GM19023 (cell line): ENCODE data around the gene USP32.
"Not testable (repeated sequence)": the region's sequence is repeated elsewhere in the genome, so short reads cannot be mapped to it uniquely, and the experiment has no call there.

ENCODE experiments used
- ATAC-seq: cut with Tn5 transposase; IDR thresholded peaks from one replicate; pipeline ENCODE4 v1.9.1; 2021; ENCODE audit warnings: mild to moderate bottlenecking, moderate library complexity; ENCODE audit not compliant: unreplicated experiment

USP32 gene

GRCh38 chr17:60392042-60392844, at the start of gene USP32:
TSS of gene USP32 (minus strand) at chr17:60392133. CDS start at chr17:60391939, 194 bp downstream.
- ATAC-seq, result peak; percentile 88

- ATAC-seq, result no peak
Observed at GRCh38 chr17:60439501-60439900, 47.6 kb upstream of the USP32 start.

- no peak for ATAC-seq
Observed at GRCh38 chr17:60436676-60437075, 44.7 kb upstream of the USP32 start.

GRCh38 chr17:60435244-60436167, 43.6 kb upstream of the USP32 start:
- no peak for ATAC-seq

GRCh38 chr17:60433021-60433997, 41.4 kb upstream of the USP32 start:
- not testable (repeated sequence) for ATAC-seq

- not testable (repeated sequence) for ATAC-seq
Observed at GRCh38 chr17:60430561-60430960, 38.6 kb upstream of the USP32 start.

- not testable (repeated sequence) for ATAC-seq
Observed at GRCh38 chr17:60428491-60428890, 36.6 kb upstream of the USP32 start.

- no peak for ATAC-seq
Observed at GRCh38 chr17:60426596-60426995, 34.7 kb upstream of the USP32 start.

GRCh38 chr17:60425626-60426025, 33.7 kb upstream of the USP32 start:
- no peak for ATAC-seq

GRCh38 chr17:60423865-60424264, 31.9 kb upstream of the USP32 start:
- ATAC-seq, result no peak

GRCh38 chr17:60422162-60422665, 30.3 kb upstream of the USP32 start, which contains the start of gene CHCT1:
TSS of gene CHCT1 (plus strand) at chr17:60422489. CDS start at chr17:60422593, 104 bp downstream.
- ATAC-seq, result no peak

- ATAC-seq, result peak; percentile 82
Observed at GRCh38 chr17:60421273-60422161, 29.6 kb upstream of the USP32 start.

GRCh38 chr17:60419875-60420274, 27.9 kb upstream of the USP32 start:
- ATAC-seq, result not testable (repeated sequence)

GRCh38 chr17:60419003-60419402, 27.1 kb upstream of the USP32 start:
- ATAC-seq, result not testable (repeated sequence)

- ATAC-seq, result no peak
Observed at GRCh38 chr17:60416368-60416925, 24.5 kb upstream of the USP32 start.

GRCh38 chr17:60415146-60415545, 23.2 kb upstream of the USP32 start:
- ATAC-seq, result no peak

- ATAC-seq, result no peak
Observed at GRCh38 chr17:60412701-60413100, 20.8 kb upstream of the USP32 start.

- ATAC-seq, result no peak
Observed at GRCh38 chr17:60410001-60410400, 18.1 kb upstream of the USP32 start.

- no peak for ATAC-seq
Observed at GRCh38 chr17:60406887-60407286, 15.0 kb upstream of the USP32 start.
